Right ventricle myocardium inferior (tissue), 1 donor: ENCODE results near the gene PCIF1. TPM values are rescaled to one million over a fixed set of nuclear protein-coding genes. Genes with fewer than 3 reads are reported as not detected.
"Not testable (repeated sequence)": the region's sequence is repeated elsewhere in the genome, so short reads cannot be mapped to it uniquely, and the experiment has no call there.

ENCODE experiments used
- ATAC-seq: fragments of 200-7000 bp; cut with Tn5 transposase; one replicate; pipeline ENCODE4 v1.9.1; 2020; ENCODE audit warnings: mild to moderate bottlenecking, moderate library complexity
- DNase-seq: peaks from one replicate; pipeline ENCODE4 v3.0.0; 2021; ENCODE audit errors: missing footprints
- intact Hi-C: fragments of 100-400 bp; cut with DNase I; formaldehyde crosslinking; loops from one replicate; pipeline ENCODE4 v1.11.0; 2022
- total RNA-seq: library from RNA; stranded (reverse); fragmentation: NEBNext Ultra II Directional; extraction: Animal tissue kit (Norgen Biotek cat#: 25700); gene quantifications from one replicate; pipeline ENCODE4 v1.2.1, GENCODE V29; 2021
- donor health status: DM: no; HTN: yes; CAD: no; lungs with severe emphysema.

The PCIF1 gene
- total RNA-seq, 1 donor from 2014 or later, result 22.5 TPM

GRCh38 chr20:45901332-45901731 lies 33.2 kb upstream of the PCIF1 start:
- ATAC-seq, DNase-seq, intact Hi-C loops: not testable (repeated sequence)

- ATAC-seq, result no peak
- intact Hi-C loops, result no loop called here
- no peak for DNase-seq
Measured at GRCh38 chr20:45902199-45902701, 32.2 kb upstream of the PCIF1 start.

DNA sequence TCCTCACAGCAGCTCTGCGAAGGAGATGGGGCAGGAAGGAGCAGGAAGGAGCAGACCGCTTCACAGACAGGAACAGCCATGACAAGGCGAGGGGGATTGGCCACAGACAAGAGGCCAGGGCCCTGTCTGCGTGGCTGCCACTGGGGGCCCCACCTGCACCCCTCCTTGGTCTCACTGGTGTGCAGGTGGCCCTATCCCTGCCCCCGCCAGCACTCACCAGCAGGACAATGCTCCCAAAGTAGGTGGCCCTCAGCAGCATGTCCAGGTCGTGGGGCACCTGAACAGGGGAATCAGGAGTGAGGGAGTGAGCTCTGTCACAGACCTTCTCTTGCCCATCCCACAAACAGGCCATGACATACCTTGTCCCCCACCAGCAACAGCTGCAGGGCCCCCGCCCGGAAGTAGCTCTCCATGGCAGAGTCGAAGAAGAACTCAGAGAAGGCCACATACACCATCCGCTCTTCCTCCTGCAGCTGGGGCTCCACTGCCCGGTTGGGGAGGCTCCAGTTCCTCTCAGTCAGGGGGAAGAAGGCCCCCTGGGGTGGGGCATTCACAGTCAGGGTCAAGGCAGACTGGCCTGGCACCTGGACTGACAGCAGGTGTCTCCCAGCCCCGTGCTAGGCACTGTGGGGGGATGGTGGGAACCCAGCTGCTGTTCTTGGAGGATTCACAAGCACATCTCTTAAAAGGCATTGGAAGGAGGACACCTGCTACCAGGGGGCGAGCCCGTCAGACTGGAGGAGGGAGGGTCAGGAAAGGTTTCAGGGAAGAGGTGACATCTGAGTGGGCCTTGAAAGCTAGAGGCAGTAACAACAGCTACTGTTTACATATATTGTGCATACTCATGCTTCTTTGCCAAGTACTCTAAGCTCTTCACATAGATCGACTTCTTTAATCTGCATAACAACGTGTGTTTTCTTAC lies 29.6 kb upstream of the PCIF1 start:
- ATAC-seq, result no peak
- no peak for DNase-seq

DNA sequence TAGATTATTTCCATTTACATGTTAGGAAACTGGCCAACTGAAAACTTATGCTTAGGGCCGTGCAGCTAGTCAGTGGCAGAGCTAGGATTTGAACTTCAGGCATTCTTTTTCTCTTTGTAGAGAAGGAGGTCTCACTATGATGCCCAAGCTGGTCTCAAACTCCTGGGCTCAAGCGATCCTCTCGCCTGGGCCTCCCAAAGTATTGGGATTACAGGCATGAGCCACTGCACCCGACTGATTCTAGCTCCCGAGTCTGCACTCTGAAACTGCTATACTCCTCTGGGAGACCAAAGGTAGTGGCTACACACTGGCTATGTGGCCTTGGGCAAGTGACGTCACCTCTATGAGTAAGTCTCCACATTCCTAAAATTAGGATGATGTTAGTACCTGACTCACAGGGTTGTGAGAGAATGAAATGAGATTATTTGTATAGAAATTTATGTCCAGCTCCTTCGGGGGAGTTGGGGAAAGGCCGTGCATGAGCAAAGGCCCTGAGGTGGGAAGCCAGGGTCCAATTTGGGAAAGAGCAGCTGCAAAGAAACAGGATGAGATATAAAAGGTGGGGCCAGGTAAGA lies 28.9 kb upstream of the PCIF1 start:
- ATAC-seq (no peak), DNase-seq (no peak)
- intact Hi-C loops, result no loop called here

More for the DNA sequence above, 29.6 kb upstream of the PCIF1 start:
- intact Hi-C loops, result no loop called here

- no peak for ATAC-seq
- intact Hi-C loops, result no loop called here
- no peak for DNase-seq
Measured at GRCh38 chr20:45907219-45907948, 27.1 kb upstream of the PCIF1 start.

- DNase-seq (no peak), ATAC-seq (no peak)
- intact Hi-C loops, result no loop called here
Measured at GRCh38 chr20:45908084-45908483, 26.4 kb upstream of the PCIF1 start.

DNA sequence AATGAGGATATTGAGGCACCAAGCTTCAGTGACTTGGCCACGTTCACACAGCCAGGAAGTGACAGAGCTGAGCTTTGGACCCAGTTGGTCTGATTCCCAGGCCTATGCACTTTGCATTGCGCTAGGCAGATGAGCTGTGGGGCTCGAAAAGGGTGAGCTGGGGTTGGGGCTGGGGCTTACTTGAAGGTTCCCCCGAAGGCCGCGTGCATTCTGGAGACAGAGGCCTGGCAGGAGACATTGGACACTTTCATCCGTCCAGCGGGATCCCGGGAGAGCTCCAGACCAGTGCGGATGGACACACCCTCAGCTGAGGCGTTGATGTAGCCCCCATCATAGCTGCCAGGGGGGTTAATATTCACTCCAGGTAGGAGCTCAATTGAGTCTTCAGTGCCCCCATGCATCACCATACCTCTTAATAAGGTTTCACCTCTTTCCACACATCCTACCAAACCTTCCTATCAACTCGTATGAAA lies 25.1 kb upstream of the PCIF1 start:
- DNase-seq (no peak), ATAC-seq (no peak)
- intact Hi-C loops, result no loop called here

- intact Hi-C loops, result loop anchor here (1.0 to 2.0 kb wide), 2 partner anchors 18 to 25 kb away; partner anchors contain the start of gene PCIF1
- no peak for DNase-seq
- no peak for ATAC-seq
Measured at GRCh38 chr20:45909817-45910669, 24.4 kb upstream of the PCIF1 start.

DNA sequence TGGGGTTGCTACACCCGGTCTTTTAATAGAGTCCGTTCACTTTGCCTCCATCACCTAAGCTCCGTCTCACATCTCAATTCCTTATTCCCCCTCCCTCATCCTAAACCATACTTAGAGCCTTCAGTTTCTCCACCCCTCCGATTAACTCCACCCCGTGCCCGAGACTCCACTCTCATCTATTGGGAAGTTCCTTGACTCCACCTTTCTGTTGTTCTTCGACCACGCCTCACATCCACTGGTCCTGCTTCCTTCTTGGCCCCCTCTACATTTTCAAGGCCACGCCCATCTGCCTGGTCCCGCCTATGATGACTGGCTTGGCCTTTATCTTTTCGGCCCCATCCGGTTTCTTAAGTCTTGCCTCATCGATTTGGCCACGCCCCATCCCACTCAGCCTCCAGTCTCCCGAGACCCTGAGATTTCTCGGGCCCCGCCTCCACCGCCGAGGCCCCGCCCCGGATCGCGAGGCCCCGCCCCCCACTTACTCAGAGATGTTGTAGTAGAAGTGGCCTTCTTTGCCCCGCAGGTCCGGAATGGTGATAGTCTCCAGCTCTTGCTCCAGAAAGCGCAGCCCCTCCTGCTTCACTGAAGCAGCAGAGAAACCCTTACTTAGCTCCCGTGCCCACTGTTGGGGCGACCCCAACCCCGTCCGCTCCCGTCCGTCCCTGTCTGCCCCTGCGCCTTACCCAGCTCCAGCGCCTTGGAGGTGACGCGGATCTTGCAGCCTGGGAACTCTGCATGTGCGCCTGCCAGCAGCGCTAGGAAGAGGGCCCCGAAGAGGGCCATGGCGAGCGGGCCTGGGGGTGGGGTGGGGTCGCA lies 23.6 kb upstream of the PCIF1 start:
- intact Hi-C loops, result loop anchor here (1.0 to 2.0 kb wide), 2 partner anchors 19 to 24 kb away; partner anchors contain the start of gene PCIF1
- ATAC-seq (peak; percentile 84), DNase-seq (peak; percentile 96)

GRCh38 chr20:45911486-45912343 lies 22.8 kb upstream of the PCIF1 start, which contains the start of gene PLTP:
PLTP (minus strand) TSS chr20:45912155; CDS start chr20:45911452, 703 bp downstream.
- intact Hi-C loops, result loop anchor here (2.0 kb wide), 1 partner anchor 23 kb away; the partner anchor contains the start of gene PCIF1
- peak; percentile 78 for ATAC-seq
- peak; percentile 90 for DNase-seq

- intact Hi-C loops, result no loop called here
- no peak for DNase-seq
- ATAC-seq, result no peak
Measured at GRCh38 chr20:45912344-45912682, 22.2 kb upstream of the PCIF1 start.

- no peak for ATAC-seq
- intact Hi-C loops, result no loop called here
Measured at GRCh38 chr20:45913116-45913515, 21.4 kb upstream of the PCIF1 start.

GRCh38 chr20:45917790-45918141 lies 16.7 kb upstream of the PCIF1 start:
- DNase-seq (no peak), ATAC-seq (peak; percentile 30)
- intact Hi-C loops, result no loop called here

More at GRCh38 chr20:45913116-45913515, 21.4 kb upstream of the PCIF1 start:
- DNase-seq, result no peak

DNA sequence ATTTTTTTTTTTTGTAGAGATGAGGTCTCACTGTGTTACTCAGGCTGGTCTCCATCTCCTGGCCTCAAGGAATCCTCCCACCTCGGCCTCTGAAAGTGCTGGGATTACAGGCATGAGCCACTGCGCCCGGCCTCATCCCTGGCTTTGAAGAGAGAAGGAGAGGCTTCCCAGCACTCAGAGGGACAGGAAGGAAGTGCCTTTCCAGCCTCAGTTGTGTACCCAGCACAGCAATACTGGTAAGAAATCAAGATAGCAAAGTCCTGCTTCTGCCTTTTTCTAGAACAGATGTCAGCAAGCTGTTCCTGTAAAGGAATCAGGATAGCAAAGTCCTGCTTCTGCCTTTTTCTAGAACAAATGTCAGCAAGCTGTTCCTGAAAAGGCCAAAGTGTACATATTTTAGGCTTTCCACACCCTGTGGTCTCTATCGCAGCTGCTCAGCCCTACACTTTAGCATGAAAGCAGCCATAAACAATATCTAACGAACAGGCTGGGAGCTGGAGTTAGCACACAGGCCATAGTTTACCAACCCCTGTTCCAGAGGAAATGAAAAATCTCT lies 16.2 kb upstream of the PCIF1 start:
- DNase-seq, result no peak

GRCh38 chr20:45918779-45919537 lies 15.5 kb upstream of the PCIF1 start:
- no peak for DNase-seq
- no peak for ATAC-seq
- intact Hi-C loops, result no loop called here

More for the DNA sequence above, 16.2 kb upstream of the PCIF1 start:
- intact Hi-C loops, result no loop called here
- ATAC-seq, result peak; percentile 57
